Measurements from ENCODE around the gene CFAP47.

The CFAP47 gene

GRCh38 chrX:36414056-36414455 lies 494.5 kb downstream of the CFAP47 start:
- no peak for DNase-seq (ENCODE audit: low read depth)
- no peak for TF ChIP-seq CTCF (conservative IDR thresholded peaks at IDR 0.05; ENCODE audit: low read depth, low read length)
- H3K4me3 ChIP-seq (ENCODE audit: low read length) = no peak overlapping the region

DNA sequence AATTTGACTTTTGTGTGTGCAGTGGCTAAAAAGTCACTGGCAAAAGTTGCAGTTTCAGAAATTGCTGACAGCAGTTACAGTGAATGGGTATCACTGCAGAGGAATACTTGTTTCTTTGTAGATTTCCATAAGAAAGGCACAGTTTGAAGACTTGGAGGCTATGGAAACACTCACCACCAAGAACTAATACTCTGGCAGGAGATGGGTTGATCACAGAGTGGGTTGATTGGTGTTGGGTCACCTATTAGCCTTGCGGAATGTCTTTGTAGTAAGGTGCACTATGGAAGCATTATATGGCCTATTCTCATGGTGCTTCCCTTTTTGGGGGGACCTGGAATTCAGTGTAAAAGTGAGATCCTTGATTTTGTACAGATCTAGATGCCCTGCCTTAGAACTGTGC lies 502.8 kb downstream of the CFAP47 start:
- DNase-seq (ENCODE audit: low read depth) = no peak
- TF ChIP-seq CTCF (conservative IDR thresholded peaks at IDR 0.05; ENCODE audit: low read depth, low read length) = no peak
- H3K4me3 ChIP-seq (ENCODE audit: low read length) = no peak overlapping the region

GRCh38 chrX:36431819-36432218 lies 512.3 kb downstream of the CFAP47 start:
- no peak for TF ChIP-seq CTCF (conservative IDR thresholded peaks at IDR 0.05; ENCODE audit: low read depth, low read length)
- H3K4me3 ChIP-seq (ENCODE audit: low read length) = no peak overlapping the region
- DNase-seq (ENCODE audit: low read depth) = no peak

DNA sequence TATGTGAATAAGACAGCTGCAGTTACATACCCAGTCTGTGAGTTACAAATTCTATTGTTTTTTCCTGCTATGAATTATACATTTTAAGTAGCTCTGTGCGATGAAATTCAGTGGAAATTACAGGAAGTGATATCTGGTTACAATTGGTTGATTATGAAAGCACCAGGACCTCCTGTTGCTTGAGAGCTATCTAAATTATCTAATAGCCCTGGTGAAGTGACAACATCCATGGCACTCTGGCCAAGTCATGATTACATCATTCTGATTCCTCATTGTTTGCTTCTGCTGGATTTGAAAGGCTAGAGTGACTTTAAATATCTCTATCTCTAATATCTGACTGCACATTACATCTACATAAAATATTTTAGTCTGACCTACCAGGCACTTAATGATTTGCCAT lies 515.0 kb downstream of the CFAP47 start:
- no peak overlapping the region for H3K4me3 ChIP-seq (ENCODE audit: low read length)
- TF ChIP-seq CTCF (conservative IDR thresholded peaks at IDR 0.05; ENCODE audit: low read depth, low read length) = no peak
- no peak for DNase-seq (ENCODE audit: low read depth)

Data from retinal pigment epithelial cell (primary cell).